Stomach (tissue), 4 donors: Measurements from ENCODE around the gene KCNK10.

Source experiments
- POLR2A ChIP-seq, 4 donors: fragments of 450-650 bp; IDR thresholded peaks; one replicate each; pipeline ENCODE4 v1.6.1; 2016; ENCODE audit warnings: antibody characterized with exemption in 4 of 4, control low read depth in 2 of 4, mild to moderate bottlenecking in 1 of 4, moderate library complexity in 1 of 4
- POLR2AphosphoS5 ChIP-seq, 3 donors: sonication (generic); formaldehyde crosslinking; IDR thresholded peaks; one replicate each; pipeline ENCODE4 v1.6.1; 2016; ENCODE audit warnings: antibody characterized with exemption in 3 of 3
- TF ChIP-seq, protein P1 (sequence below), 7 experiments: fragments of 450-650 bp in 4 of 7; fragments of 200-600 bp in 3 of 7; sonication (generic) in 3 of 7; IDR thresholded peaks; one replicate each; pipeline ENCODE4 v1.5.1; 2016 to 2019; ENCODE audit warnings: antibody characterized with exemption in 7 of 7, control low read depth in 2 of 7, mild to moderate bottlenecking in 1 of 7

- TF ChIP-seq, protein P1, sequence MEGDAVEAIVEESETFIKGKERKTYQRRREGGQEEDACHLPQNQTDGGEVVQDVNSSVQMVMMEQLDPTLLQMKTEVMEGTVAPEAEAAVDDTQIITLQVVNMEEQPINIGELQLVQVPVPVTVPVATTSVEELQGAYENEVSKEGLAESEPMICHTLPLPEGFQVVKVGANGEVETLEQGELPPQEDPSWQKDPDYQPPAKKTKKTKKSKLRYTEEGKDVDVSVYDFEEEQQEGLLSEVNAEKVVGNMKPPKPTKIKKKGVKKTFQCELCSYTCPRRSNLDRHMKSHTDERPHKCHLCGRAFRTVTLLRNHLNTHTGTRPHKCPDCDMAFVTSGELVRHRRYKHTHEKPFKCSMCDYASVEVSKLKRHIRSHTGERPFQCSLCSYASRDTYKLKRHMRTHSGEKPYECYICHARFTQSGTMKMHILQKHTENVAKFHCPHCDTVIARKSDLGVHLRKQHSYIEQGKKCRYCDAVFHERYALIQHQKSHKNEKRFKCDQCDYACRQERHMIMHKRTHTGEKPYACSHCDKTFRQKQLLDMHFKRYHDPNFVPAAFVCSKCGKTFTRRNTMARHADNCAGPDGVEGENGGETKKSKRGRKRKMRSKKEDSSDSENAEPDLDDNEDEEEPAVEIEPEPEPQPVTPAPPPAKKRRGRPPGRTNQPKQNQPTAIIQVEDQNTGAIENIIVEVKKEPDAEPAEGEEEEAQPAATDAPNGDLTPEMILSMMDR (IDR thresholded peaks at IDR 0.05) = no peak
- no peak for TF ChIP-seq POLR2A (IDR thresholded peaks at IDR 0.05)
- no peak for TF ChIP-seq POLR2AphosphoS5 (IDR thresholded peaks at IDR 0.05)
These were observed 40.6 kb upstream of the KCNK10 start for GRCh38 chr14:88363644-88364043.
